Liver (tissue), 9 donors: ENCODE measurements around the gene DDX4. TPM values are rescaled to one million over a fixed set of nuclear protein-coding genes. Genes with fewer than 3 reads are reported as not detected.

Experiments used
- DNase-seq: peaks from one replicate; pipeline ENCODE4 v3.0.0-alpha.2; 2017; ENCODE audit warnings: low spot score
- H3K27ac ChIP-seq, 2 donors: one replicate each; pipeline ENCODE4 v1.7.0; 2013; ENCODE audit warnings: inconsistent platforms in 2 of 2, low read length in 2 of 2, control low read depth in 1 of 2, low read depth in 1 of 2, mild to moderate bottlenecking in 1 of 2
- H3K27me3 ChIP-seq, 4 donors: one replicate each; pipeline versions ENCODE4 v1.6.1 to v1.7.0; 2013; ENCODE audit warnings: low read length in 3 of 4, inconsistent platforms in 1 of 4, mild to moderate bottlenecking in 1 of 4, moderate library complexity in 1 of 4; ENCODE audit not compliant: control insufficient read depth in 4 of 4, insufficient read depth in 4 of 4
- H3K36me3 ChIP-seq, 4 donors: one replicate each; pipeline versions ENCODE4 v1.6.1 to v1.7.0; 2013; ENCODE audit warnings: low read length in 3 of 4, mild to moderate bottlenecking in 3 of 4, low read depth in 1 of 4, moderate library complexity in 1 of 4; ENCODE audit not compliant: control insufficient read depth in 4 of 4, insufficient read depth in 3 of 4
- H3K4me1 ChIP-seq, 4 donors: one replicate each; pipeline versions ENCODE4 v1.6.1 to v1.7.0; 2013; ENCODE audit warnings: low read length in 3 of 4, mild to moderate bottlenecking in 3 of 4, moderate library complexity in 1 of 4; ENCODE audit not compliant: control insufficient read depth in 4 of 4, insufficient read depth in 4 of 4
- H3K4me3 ChIP-seq, 3 donors: one replicate each; pipeline versions ENCODE4 v1.6.1 to v1.7.0; 2013; ENCODE audit warnings: low read length in 3 of 3, control low read depth in 1 of 3, low read depth in 1 of 3, mild to moderate bottlenecking in 1 of 3
- H3K9ac ChIP-seq, 2 donors: one replicate each; pipeline ENCODE4 v1.7.0; 2013; ENCODE audit warnings: low read length in 2 of 2, mild to moderate bottlenecking in 2 of 2, moderate library complexity in 2 of 2, control low read depth in 1 of 2, low read depth in 1 of 2
- H3K9me3 ChIP-seq, 4 donors: one replicate each; pipeline versions ENCODE4 v1.6.1 to v1.7.0; 2013; ENCODE audit warnings: low read length in 3 of 4; ENCODE audit not compliant: control insufficient read depth in 4 of 4
- EGR1 ChIP-seq, 2 donors: IDR thresholded peaks; 2 replicates each; pipeline ENCODE4 v1.6.1; 2016 to 2018; ENCODE audit warnings: antibody characterized with exemption in 2 of 2, low read depth in 2 of 2
- FOXA1 ChIP-seq: IDR thresholded peaks from 2 replicates; pipeline ENCODE4 v1.6.1; 2016; ENCODE audit warnings: antibody characterized with exemption
- FOXA2 ChIP-seq: IDR thresholded peaks from 2 replicates; pipeline ENCODE4 v1.6.1; 2016; ENCODE audit warnings: antibody characterized with exemption
- HNF4A ChIP-seq, 2 donors: conservative IDR thresholded peaks; 2 replicates each; pipeline ENCODE4 v1.6.1; 2016; ENCODE audit warnings: antibody characterized with exemption in 2 of 2, mild to moderate bottlenecking in 2 of 2
- HNF4G ChIP-seq: IDR thresholded peaks from 2 replicates; pipeline ENCODE4 v1.6.1; 2016; ENCODE audit warnings: antibody characterized with exemption
- JUND ChIP-seq, 2 donors: IDR thresholded peaks; 2 replicates each; pipeline ENCODE4 v1.6.1; 2016; ENCODE audit warnings: antibody characterized with exemption in 2 of 2
- NR2F2 ChIP-seq: IDR thresholded peaks from 2 replicates; pipeline ENCODE4 v1.6.1; 2016; ENCODE audit warnings: antibody characterized with exemption
- RAD21 ChIP-seq, 2 donors: IDR thresholded peaks; 2 replicates each; pipeline ENCODE4 v1.6.1; 2016; ENCODE audit warnings: antibody characterized with exemption in 2 of 2, mild to moderate bottlenecking in 2 of 2
- RXRA ChIP-seq, 2 donors: IDR thresholded peaks; 2 replicates each; pipeline ENCODE4 v1.6.1; 2017 to 2018; ENCODE audit warnings: antibody characterized with exemption in 2 of 2, mild to moderate bottlenecking in 1 of 2
- SP1 ChIP-seq: IDR thresholded peaks from 2 replicates; pipeline ENCODE4 v1.6.1; 2018; ENCODE audit warnings: antibody characterized with exemption, mild to moderate bottlenecking
- TAF1 ChIP-seq: conservative IDR thresholded peaks from 2 replicates; pipeline ENCODE4 v1.6.1; 2016; ENCODE audit warnings: antibody characterized with exemption, mild to moderate bottlenecking
- YY1 ChIP-seq: IDR thresholded peaks from 2 replicates; pipeline ENCODE4 v1.6.1; 2016; ENCODE audit warnings: antibody characterized with exemption, mild to moderate bottlenecking
- WGBS: extraction: QIAGEN DNeasy Blood & Tissue Kit; methylation state at CpG from one replicate; pipeline ENCODE4 v1.1.7; 2013; 5-methylcytosine and 5-hydroxymethylcytosine counted together
- polyA plus RNA-seq, 2 donors: library from polyadenylated mRNA; stranded (reverse) in 1 of 2; unstranded in 1 of 2; fragments of 200-250 nt in 1 of 2; fragments of >200 nt in 1 of 2; fragmentation: Nextera tagmentation in 1 of 2; extraction: Ambion mirVana in 1 of 2; gene quantifications; one replicate each; pipeline versions ENCODE4 v1.2.1 to v1.2.3, GENCODE V29; 2013 to 2015
- total RNA-seq, 2 donors: library from RNA; depleted of rRNA; stranded (reverse); fragments of >200 nt; gene quantifications; one replicate each; pipeline ENCODE4 v1.2.3, GENCODE V29; 2014
- TF ChIP-seq, protein P1 (sequence below): fragments of 150-350 bp; IDR thresholded peaks from 2 replicates; pipeline ENCODE4 v1.5.1; 2017; ENCODE audit warnings: improper control_type of control experiment, low read depth, low read length; ENCODE audit not compliant: missing input control
- TF ChIP-seq, protein P2 (sequence below): IDR thresholded peaks from 2 replicates; pipeline ENCODE4 v1.6.1; 2016; ENCODE audit warnings: antibody characterized with exemption
- donor health status: healthy.
- donor health status: healthy.
- donor health status: healthy.
- donor health status: healthy.
- donor health status: healthy.

DDX4 gene
- total and polyA plus RNA-seq, 4 donors: not detected

DNA sequence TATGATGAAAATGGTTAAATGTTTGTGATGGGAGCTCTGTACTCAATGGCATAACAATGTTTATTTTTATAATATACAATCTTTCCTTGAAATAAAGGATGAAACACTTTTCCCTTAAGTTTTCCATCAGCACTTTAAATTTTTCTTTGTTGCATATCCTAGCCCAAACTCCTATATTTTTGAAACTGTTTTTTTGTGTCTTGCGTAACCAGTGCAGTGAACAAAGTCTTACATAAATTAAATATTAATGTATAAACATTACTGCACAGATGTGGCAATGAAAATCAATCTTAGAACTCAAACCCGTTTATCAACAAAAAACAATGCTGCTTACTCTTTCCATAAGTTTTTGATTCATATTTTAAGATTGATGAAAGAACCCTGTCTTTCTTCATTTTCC is 79.2 kb downstream of the DDX4 start:
- Histone ChIP-seq H3K4me3 (no peak overlapping the region), H3K27me3 (peaks cover 0 to 8% (median 0%) of the 10 kb centered on the region in 4 donors), H3K4me1 (peaks cover 0 to 4% (median under 1%) of the 10 kb centered on the region in 4 donors), H3K9ac (no peak overlapping the region), H3K27ac (no peak overlapping the region), H3K36me3 (no peaks in the 10 kb centered on the region), H3K9me3 (no peaks in the 10 kb centered on the region)
- no peak for DNase-seq
- TF ChIP-seq NR2F2 (no peak), YY1 (no peak), HNF4A (conservative IDR thresholded peaks at IDR 0.05) (no peak), FOXA2 (no peak), JUND (IDR thresholded peaks at IDR 0.05) (no peak), RXRA (IDR thresholded peaks at IDR 0.05) (no peak), RAD21 (IDR thresholded peaks at IDR 0.05) (no peak), SP1 (no peak)
- TF ChIP-seq, protein P1, sequence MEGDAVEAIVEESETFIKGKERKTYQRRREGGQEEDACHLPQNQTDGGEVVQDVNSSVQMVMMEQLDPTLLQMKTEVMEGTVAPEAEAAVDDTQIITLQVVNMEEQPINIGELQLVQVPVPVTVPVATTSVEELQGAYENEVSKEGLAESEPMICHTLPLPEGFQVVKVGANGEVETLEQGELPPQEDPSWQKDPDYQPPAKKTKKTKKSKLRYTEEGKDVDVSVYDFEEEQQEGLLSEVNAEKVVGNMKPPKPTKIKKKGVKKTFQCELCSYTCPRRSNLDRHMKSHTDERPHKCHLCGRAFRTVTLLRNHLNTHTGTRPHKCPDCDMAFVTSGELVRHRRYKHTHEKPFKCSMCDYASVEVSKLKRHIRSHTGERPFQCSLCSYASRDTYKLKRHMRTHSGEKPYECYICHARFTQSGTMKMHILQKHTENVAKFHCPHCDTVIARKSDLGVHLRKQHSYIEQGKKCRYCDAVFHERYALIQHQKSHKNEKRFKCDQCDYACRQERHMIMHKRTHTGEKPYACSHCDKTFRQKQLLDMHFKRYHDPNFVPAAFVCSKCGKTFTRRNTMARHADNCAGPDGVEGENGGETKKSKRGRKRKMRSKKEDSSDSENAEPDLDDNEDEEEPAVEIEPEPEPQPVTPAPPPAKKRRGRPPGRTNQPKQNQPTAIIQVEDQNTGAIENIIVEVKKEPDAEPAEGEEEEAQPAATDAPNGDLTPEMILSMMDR: no peak
- 71% methylated on average over 2 of the region's 2 CpGs for WGBS

DNA sequence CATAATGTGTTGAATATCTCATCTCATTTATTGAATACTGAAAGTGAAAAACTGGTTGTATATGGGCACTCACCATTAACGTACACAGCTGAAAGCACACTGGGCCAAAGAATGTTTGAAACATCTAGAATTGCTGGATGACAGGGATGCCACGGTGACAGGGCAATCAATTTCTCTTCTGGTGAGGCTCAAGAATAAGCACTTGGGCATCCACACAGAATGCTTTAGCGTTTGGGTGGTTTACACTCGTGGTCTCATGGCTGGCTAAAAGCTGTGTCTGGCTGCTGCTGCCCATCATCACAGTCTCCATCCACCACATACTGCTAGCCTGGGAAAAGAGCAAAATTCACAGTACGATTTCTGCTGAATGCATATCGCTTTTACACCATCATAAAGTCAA is 82.6 kb downstream of the DDX4 start:
- no peaks in the 10 kb centered on the region for H3K36me3 ChIP-seq
- no peak overlapping the region for H3K4me3 ChIP-seq
- peaks cover 0 to 6% (median 1%) of the 10 kb centered on the region in 4 donors for H3K4me1 ChIP-seq
- H3K27ac ChIP-seq: no peak overlapping the region
- peaks cover 0 to 8% (median 0%) of the 10 kb centered on the region in 4 donors for H3K27me3 ChIP-seq
- WGBS: 87% methylated on average over 6 of the region's 6 CpGs
- TF ChIP-seq RXRA (IDR thresholded peaks at IDR 0.05): no peak
- no peak for TF ChIP-seq FOXA1
- no peak for TF ChIP-seq EGR1 (IDR thresholded peaks at IDR 0.05; ENCODE audit: low read depth in 2 of 2)
- no peak for TF ChIP-seq RAD21 (IDR thresholded peaks at IDR 0.05)
- TF ChIP-seq, protein P2, sequence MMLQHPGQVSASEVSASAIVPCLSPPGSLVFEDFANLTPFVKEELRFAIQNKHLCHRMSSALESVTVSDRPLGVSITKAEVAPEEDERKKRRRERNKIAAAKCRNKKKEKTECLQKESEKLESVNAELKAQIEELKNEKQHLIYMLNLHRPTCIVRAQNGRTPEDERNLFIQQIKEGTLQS: no peak
- no peaks in the 10 kb centered on the region for H3K9me3 ChIP-seq
- no peak overlapping the region for H3K9ac ChIP-seq
- DNase-seq: no peak

DNA sequence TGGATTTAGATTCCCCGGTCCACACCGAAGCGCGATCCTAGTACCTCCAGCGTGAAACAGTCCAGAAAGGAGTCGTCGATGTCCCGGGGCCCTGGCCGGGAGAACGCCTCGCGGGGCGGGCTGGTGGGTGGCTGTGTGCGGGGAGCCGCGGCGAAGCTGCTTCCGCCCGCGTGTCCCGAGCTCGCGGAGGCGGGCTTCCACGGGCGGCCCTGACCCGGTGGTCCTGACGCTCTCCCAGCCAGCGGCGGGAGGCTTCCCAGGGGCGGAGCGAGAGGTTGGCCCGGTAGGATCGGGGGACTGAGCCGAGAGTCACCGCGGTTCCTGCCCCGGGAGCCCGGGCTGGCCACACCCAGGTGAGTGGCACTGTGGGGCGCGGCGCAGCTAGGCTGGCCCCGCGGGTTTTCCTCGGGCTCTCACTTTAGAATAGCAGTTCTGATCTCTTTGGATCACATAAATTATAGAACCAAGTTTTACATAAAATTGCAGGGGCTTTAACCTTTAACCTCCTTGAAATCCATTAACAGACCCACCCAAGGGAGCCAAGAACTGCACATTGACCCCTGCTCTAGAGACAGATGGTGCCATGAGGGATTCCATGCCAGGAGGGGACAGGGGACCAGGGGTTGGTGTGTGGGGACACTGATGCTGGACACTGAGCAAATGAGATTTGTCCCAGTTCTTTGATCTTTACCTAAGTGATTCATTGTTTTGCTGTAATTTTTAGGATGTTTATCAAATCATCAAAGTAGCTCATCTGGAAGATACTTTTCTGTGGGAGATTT is 84.1 kb downstream of the DDX4 start:
- 13% methylated on average over 45 of the region's 45 CpGs for WGBS
- no peak overlapping the region for H3K9ac ChIP-seq
- no peak for TF ChIP-seq SP1
- TF ChIP-seq RAD21 (IDR thresholded peaks at IDR 0.05): no peak
- no peak for TF ChIP-seq TAF1
- TF ChIP-seq FOXA2: no peak
- no peak for TF ChIP-seq NR2F2
- TF ChIP-seq HNF4G: no peak
- TF ChIP-seq FOXA1: no peak
- no peak for TF ChIP-seq RXRA (IDR thresholded peaks at IDR 0.05)
- H3K27ac ChIP-seq: no peak overlapping the region
- H3K4me3 ChIP-seq: peak overlapping the region in 1 of 3 donors; percentile 49
- peaks cover 0 to 6% (median 1%) of the 10 kb centered on the region in 4 donors for H3K4me1 ChIP-seq
- no peaks in the 10 kb centered on the region for H3K36me3 ChIP-seq
- DNase-seq: no peak
- H3K9me3 ChIP-seq: no peaks in the 10 kb centered on the region
- H3K27me3 ChIP-seq: peaks cover 0 to 8% (median 0%) of the 10 kb centered on the region in 4 donors
